ENCODE data around the gene SMAD7. TPM values are rescaled to one million over a fixed set of nuclear protein-coding genes. Genes with fewer than 3 reads are reported as not detected.
A peak's percentile ranks its signal among the peaks of the same experiment; 100 is the strongest.
"Not testable (repeated sequence)": the region's sequence is repeated elsewhere in the genome, so short reads cannot be mapped to it uniquely, and the experiment has no call there.

SMAD7 gene
- total RNA-seq, 2 donors from 2014 or later = 161 to 181 TPM

GRCh38 chr18:48878471-48878870 lies 72.3 kb downstream of the SMAD7 start:
- no peaks in the 10 kb centered on the region for H3K9me3 ChIP-seq (ENCODE audit: control insufficient read depth, low read length, poor library complexity, severe bottlenecking)
- Mint-ChIP-seq H3K4me3 (no peak overlapping the region), H3K27ac (no peak overlapping the region), H3K27me3 (peaks cover 5% of the 10 kb centered on the region), H3K4me1 (peaks cover 15% of the 10 kb centered on the region), H3K36me3 (ENCODE audit: low read depth) (no peaks in the 10 kb centered on the region)
- ATAC-seq = no peak
- DNase-seq = no peak

- H3K4me1 Mint-ChIP-seq = peaks cover 19% of the 10 kb centered on the region
- ATAC-seq (no peak), DNase-seq (no peak)
- no peaks in the 10 kb centered on the region for H3K36me3 Mint-ChIP-seq (ENCODE audit: low read depth)
- no peaks in the 10 kb centered on the region for H3K9me3 ChIP-seq (ENCODE audit: control insufficient read depth, low read length, poor library complexity, severe bottlenecking)
- no peak overlapping the region for H3K4me3 Mint-ChIP-seq
- H3K27ac Mint-ChIP-seq = no peak overlapping the region
- peaks cover 5% of the 10 kb centered on the region for H3K27me3 Mint-ChIP-seq
Observed at GRCh38 chr18:48877941-48878340, 72.8 kb downstream of the SMAD7 start.

- no peak for ATAC-seq
- no peaks in the 10 kb centered on the region for H3K36me3 Mint-ChIP-seq (ENCODE audit: low read depth)
- H3K4me3 Mint-ChIP-seq = no peak overlapping the region
- H3K4me1 Mint-ChIP-seq = peaks cover 26% of the 10 kb centered on the region
- no peak overlapping the region for H3K27ac Mint-ChIP-seq
- no peak for DNase-seq
- no peaks in the 10 kb centered on the region for H3K9me3 ChIP-seq (ENCODE audit: control insufficient read depth, low read length, poor library complexity, severe bottlenecking)
- H3K27me3 Mint-ChIP-seq = peaks cover 5% of the 10 kb centered on the region
Observed at GRCh38 chr18:48876590-48876989, 74.2 kb downstream of the SMAD7 start.

- no peaks in the 10 kb centered on the region for H3K9me3 ChIP-seq (ENCODE audit: control insufficient read depth, low read length, poor library complexity, severe bottlenecking)
- DNase-seq = no peak
- ATAC-seq = no peak
- Mint-ChIP-seq H3K4me3 (no peak overlapping the region), H3K4me1 (peaks cover 26% of the 10 kb centered on the region), H3K36me3 (ENCODE audit: low read depth) (no peaks in the 10 kb centered on the region), H3K27me3 (peaks cover 5% of the 10 kb centered on the region), H3K27ac (no peak overlapping the region)
Observed at GRCh38 chr18:48875942-48876511, 74.7 kb downstream of the SMAD7 start.

- Mint-ChIP-seq H3K4me1 (peaks cover 22% of the 10 kb centered on the region), H3K4me3 (no peak overlapping the region), H3K27me3 (peaks cover 5% of the 10 kb centered on the region), H3K36me3 (ENCODE audit: low read depth) (no peaks in the 10 kb centered on the region), H3K27ac (no peak overlapping the region)
- no peaks in the 10 kb centered on the region for H3K9me3 ChIP-seq (ENCODE audit: control insufficient read depth, low read length, poor library complexity, severe bottlenecking)
- ATAC-seq (no peak), DNase-seq (no peak)
Observed at GRCh38 chr18:48875314-48875941, 75.3 kb downstream of the SMAD7 start.

- no peaks in the 10 kb centered on the region for H3K9me3 ChIP-seq (ENCODE audit: control insufficient read depth, low read length, poor library complexity, severe bottlenecking)
- H3K27ac Mint-ChIP-seq = no peak overlapping the region
- no peak for ATAC-seq
- H3K4me3 Mint-ChIP-seq = no peak overlapping the region
- peaks cover 5% of the 10 kb centered on the region for H3K27me3 Mint-ChIP-seq
- DNase-seq = no peak
- H3K36me3 Mint-ChIP-seq (ENCODE audit: low read depth) = no peaks in the 10 kb centered on the region
- peaks cover 17% of the 10 kb centered on the region for H3K4me1 Mint-ChIP-seq
Observed at GRCh38 chr18:48874701-48875162, 76.0 kb downstream of the SMAD7 start.

GRCh38 chr18:48874233-48874632 lies 76.5 kb downstream of the SMAD7 start:
- Mint-ChIP-seq H3K4me1 (peaks cover 18% of the 10 kb centered on the region), H3K4me3 (no peak overlapping the region), H3K27ac (no peak overlapping the region), H3K36me3 (ENCODE audit: low read depth) (no peaks in the 10 kb centered on the region), H3K27me3 (peaks cover 5% of the 10 kb centered on the region)
- no peaks in the 10 kb centered on the region for H3K9me3 ChIP-seq (ENCODE audit: control insufficient read depth, low read length, poor library complexity, severe bottlenecking)
- ATAC-seq = no peak
- no peak for DNase-seq

GRCh38 chr18:48872234-48873145 lies 78.3 kb downstream of the SMAD7 start:
- Mint-ChIP-seq H3K27me3 (no peaks in the 10 kb centered on the region), H3K4me1 (peaks cover 25% of the 10 kb centered on the region), H3K36me3 (ENCODE audit: low read depth) (no peaks in the 10 kb centered on the region), H3K4me3 (no peak overlapping the region), H3K27ac (peak overlapping the region; percentile 47)
- no peaks in the 10 kb centered on the region for H3K9me3 ChIP-seq (ENCODE audit: control insufficient read depth, low read length, poor library complexity, severe bottlenecking)
- ATAC-seq (no peak), DNase-seq (no peak)

GRCh38 chr18:48871391-48872166 lies 79.2 kb downstream of the SMAD7 start:
- H3K27ac Mint-ChIP-seq = peak overlapping the region; percentile 47

GRCh38 chr18:48870926-48871325 lies 79.8 kb downstream of the SMAD7 start:
- H3K27me3 Mint-ChIP-seq; ATAC-seq; DNase-seq; H3K4me3 Mint-ChIP-seq; H3K9me3 ChIP-seq (ENCODE audit: control insufficient read depth, low read length, poor library complexity, severe bottlenecking); H3K36me3 Mint-ChIP-seq (ENCODE audit: low read depth): not testable (repeated sequence)
- Mint-ChIP-seq H3K4me1 (peaks cover 25% of the 10 kb centered on the region), H3K27ac (peak overlapping the region; percentile 47)

More at GRCh38 chr18:48871391-48872166, 79.2 kb downstream of the SMAD7 start:
- no peaks in the 10 kb centered on the region for H3K27me3 Mint-ChIP-seq
- H3K36me3 Mint-ChIP-seq (ENCODE audit: low read depth) = no peaks in the 10 kb centered on the region
- no peaks in the 10 kb centered on the region for H3K9me3 ChIP-seq (ENCODE audit: control insufficient read depth, low read length, poor library complexity, severe bottlenecking)
- DNase-seq (no peak), ATAC-seq (no peak)
- no peak overlapping the region for H3K4me3 Mint-ChIP-seq
- H3K4me1 Mint-ChIP-seq = peaks cover 25% of the 10 kb centered on the region

Data from T-helper 17 cell (primary cell).